ENCODE data around the gene MMP23B.
A peak's percentile ranks its signal among the peaks of the same experiment; 100 is the strongest.

The MMP23B gene

GRCh38 chr1:1610796-1611195 is 21.2 kb upstream of the MMP23B start:
- no peak overlapping the region for H3K4me3 ChIP-seq (ENCODE audit: low read depth, low read length)
- in situ Hi-C loops (cut with HindIII; ENCODE audit: low sequenced_read_pairs), result no loop called here
- no peak for DNase-seq (ENCODE audit: low read depth, low spot score)
- TF ChIP-seq CTCF (IDR thresholded peaks at IDR 0.05; ENCODE audit: low read depth, low read length), result no peak

DNA sequence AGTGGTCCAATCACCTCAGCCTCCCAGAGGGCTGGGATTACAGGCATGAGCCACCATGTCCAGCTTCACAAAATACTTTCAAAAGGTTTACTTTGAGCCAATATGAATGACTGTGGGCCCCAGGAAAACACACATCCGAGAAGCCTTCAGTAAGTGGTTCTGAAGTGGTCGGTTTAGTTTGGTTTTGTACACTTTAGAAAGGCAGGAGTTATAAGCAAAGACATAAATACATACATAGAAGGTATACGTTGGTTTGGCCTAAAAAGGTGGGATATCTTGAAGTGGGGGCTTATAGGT is 19.9 kb upstream of the MMP23B start:
- no peak for DNase-seq (ENCODE audit: low read depth, low spot score)
- in situ Hi-C loops (cut with HindIII; ENCODE audit: low sequenced_read_pairs), result no loop called here
- TF ChIP-seq CTCF (IDR thresholded peaks at IDR 0.05; ENCODE audit: low read depth, low read length), result no peak
- no peak overlapping the region for H3K4me3 ChIP-seq (ENCODE audit: low read depth, low read length)

GRCh38 chr1:1613509-1614082 is 18.4 kb upstream of the MMP23B start:
- no peak for DNase-seq (ENCODE audit: low read depth, low spot score)
- no peak for TF ChIP-seq CTCF (IDR thresholded peaks at IDR 0.05; ENCODE audit: low read depth, low read length)
- in situ Hi-C loops (cut with HindIII; ENCODE audit: low sequenced_read_pairs), result no loop called here
- H3K4me3 ChIP-seq (ENCODE audit: low read depth, low read length), result peak overlapping the region; percentile 90

DNA sequence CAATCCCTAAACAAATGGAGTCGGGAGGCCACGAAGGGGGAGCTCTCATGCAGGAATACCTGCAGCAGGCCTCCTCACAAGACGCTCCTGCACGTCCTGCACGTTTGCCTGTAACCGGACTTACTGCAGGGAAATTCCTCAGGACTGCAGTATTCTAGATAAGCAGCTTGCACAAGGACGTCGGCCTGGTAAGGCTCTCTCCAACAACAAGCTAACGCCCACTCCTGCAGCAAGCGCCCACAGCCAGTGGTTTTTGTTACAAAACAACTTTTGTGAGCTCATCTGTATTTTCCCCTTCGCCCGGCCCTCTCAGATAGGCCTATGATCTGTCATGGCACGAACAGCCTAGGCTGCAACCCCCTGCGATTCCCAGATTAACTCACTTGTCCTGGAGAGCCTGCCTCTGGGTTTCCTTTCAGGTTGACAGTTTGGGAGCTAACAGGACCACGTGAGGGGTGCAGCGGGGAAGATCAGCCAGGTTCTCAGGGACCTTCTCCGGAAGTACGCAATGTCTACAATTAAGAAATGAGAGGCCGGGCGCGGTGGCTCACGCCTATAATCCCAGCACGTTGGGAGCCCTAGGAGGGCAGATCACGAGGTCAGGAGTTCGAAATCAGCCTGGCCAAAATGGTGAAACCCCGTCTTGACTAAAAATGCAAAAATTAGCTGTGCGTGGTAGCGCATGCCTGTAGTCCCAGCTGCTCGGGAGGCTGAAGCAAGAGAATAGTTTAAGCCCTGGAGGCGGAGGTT is 17.6 kb upstream of the MMP23B start:
- peak overlapping the region; percentile 90 for H3K4me3 ChIP-seq (ENCODE audit: low read depth, low read length)
- TF ChIP-seq CTCF (IDR thresholded peaks at IDR 0.05; ENCODE audit: low read depth, low read length), result no peak
- in situ Hi-C loops (cut with HindIII; ENCODE audit: low sequenced_read_pairs), result no loop called here
- DNase-seq (ENCODE audit: low read depth, low spot score), result peak; percentile 23

DNA sequence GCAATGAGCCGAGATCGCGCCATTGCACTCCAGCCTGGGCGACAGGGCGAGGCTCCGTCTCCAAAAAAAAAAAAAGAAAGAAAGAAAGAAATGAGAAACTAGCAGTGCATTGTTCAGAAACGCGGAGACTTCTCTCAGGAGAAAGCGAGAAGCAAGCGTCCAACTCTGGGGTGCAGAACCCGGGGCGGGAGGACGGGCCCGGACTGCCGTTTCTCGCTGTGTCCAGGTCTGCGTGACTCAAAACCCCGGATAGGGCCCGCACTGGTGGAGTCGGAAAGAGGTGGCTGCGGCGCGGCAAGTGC is 17.1 kb upstream of the MMP23B start:
- no peak for TF ChIP-seq CTCF (IDR thresholded peaks at IDR 0.05; ENCODE audit: low read depth, low read length)
- in situ Hi-C loops (cut with HindIII; ENCODE audit: low sequenced_read_pairs), result no loop called here
- peak overlapping the region; percentile 90 for H3K4me3 ChIP-seq (ENCODE audit: low read depth, low read length)
- no peak for DNase-seq (ENCODE audit: low read depth, low spot score)

DNA sequence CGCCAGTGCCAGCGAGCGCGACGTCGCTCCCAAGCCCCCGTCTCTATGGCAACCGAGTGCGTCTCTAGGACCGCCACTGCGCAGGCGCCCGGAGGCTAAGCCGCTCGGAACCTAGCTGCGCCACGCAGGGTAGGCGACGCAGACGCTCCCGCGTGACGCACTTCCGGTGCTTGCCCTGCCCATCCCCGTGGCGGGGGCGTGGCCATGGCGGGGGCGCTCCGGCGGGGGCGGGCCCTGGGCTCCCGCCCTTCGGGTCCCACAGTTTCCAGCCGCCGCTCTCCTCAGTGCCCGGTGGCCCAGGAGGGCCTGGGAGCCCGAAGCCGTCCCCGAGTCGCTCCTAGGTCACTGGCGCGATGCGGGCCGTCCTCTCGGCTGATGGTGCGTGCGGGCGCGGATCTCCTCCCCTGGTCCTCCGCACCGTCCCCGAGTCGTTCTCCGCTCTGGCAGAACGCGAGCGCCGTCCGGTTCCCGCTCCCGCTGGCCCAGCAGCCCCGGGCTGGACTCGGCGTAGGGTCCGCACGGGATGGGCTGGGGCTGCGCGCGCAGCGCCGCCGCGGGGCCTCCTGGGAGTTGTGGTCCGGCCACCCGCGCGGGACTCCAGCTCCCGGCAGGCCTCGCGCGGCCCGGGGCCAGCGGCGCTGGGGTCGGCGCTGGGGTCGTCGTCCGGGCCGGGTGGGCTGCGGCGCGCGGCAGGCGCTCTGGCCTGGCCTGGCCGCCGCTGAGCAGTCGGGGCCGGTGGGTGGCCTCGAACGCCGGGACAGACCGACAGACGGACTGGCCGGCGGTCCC is 16.5 kb upstream of the MMP23B start, which contains the start of gene MIB2:
TSS of gene MIB2 (plus strand) at position 245 of the 789 bp plus-strand sequence. CDS start 7,953 bp downstream, outside the sequence.
- DNase-seq (ENCODE audit: low read depth, low spot score), result peak; percentile 94
- in situ Hi-C loops (cut with HindIII; ENCODE audit: low sequenced_read_pairs), result no loop called here
- TF ChIP-seq CTCF (IDR thresholded peaks at IDR 0.05; ENCODE audit: low read depth, low read length), result no peak
- peak within 1 kb of the TSS; percentile 90 for H3K4me3 ChIP-seq (ENCODE audit: low read depth, low read length)
